ENCODE measurements around the gene CCDC149. TPM values are rescaled to one million over a fixed set of nuclear protein-coding genes. Genes with fewer than 3 reads are reported as not detected.

CCDC149 gene
- total RNA-seq, 1 donor from 2014 or later: 20.6 TPM

DNA sequence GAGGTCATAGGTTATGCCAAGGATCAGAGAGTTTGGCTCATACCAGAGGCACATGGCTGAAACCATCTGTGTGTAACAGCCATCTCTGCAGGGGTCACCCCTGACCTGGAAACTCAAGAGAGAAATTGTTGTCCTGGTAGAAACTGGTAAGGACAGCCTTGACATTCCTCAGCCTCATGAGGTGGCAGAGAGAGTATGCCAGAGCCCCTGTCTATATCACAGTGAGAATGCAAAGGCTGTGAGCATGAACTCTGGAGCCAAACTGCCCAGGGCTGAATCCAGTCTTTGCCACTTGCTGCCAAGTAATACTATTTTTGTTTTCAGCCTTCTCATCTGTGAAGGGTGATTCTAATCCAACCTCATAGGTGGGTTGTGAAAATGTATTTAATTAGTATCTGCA lies 37.1 kb upstream of the CCDC149 start:
- no peak for TF ChIP-seq CTCF (IDR thresholded peaks at IDR 0.05)

DNA sequence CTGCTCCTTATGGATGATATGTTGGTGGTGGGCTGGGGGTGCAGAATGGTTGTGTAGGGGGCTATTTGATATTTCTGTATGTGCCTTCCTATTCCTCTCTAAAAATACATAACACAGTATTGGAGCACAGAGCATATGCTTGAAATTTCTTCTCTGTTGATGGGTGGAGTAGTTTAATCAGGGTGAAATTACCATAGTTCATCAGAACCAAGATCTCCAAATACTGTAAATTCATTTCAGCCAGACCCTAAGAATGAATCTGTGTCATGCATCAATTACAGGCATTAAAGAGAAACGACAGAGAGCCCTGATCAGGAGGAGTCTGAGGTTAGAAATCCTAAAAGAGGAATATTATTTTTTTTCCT lies 25.1 kb upstream of the CCDC149 start:
- H3K4me1 Mint-ChIP-seq (ENCODE audit: unreplicated experiment): no peaks in the 10 kb centered on the region
- no peak for TF ChIP-seq CTCF (IDR thresholded peaks at IDR 0.05)
- H3K36me3 Mint-ChIP-seq (ENCODE audit: unreplicated experiment): no peaks in the 10 kb centered on the region
- no peak for DNase-seq (ENCODE audit: extremely low spot score, unreplicated experiment)
- no peak overlapping the region for H3K27ac Mint-ChIP-seq (ENCODE audit: unreplicated experiment)
- H3K4me3 Mint-ChIP-seq (ENCODE audit: unreplicated experiment): no peak overlapping the region
- H3K9me3 Mint-ChIP-seq (ENCODE audit: unreplicated experiment): peaks cover 20% of the 10 kb centered on the region
- H3K27me3 Mint-ChIP-seq (ENCODE audit: unreplicated experiment): peaks cover 3% of the 10 kb centered on the region

More for the DNA sequence above, 37.1 kb upstream of the CCDC149 start:
- Mint-ChIP-seq H3K4me1 (ENCODE audit: unreplicated experiment) (no peaks in the 10 kb centered on the region), H3K9me3 (ENCODE audit: unreplicated experiment) (peaks cover 5% of the 10 kb centered on the region), H3K27me3 (ENCODE audit: unreplicated experiment) (peaks cover 12% of the 10 kb centered on the region), H3K4me3 (ENCODE audit: unreplicated experiment) (no peak overlapping the region), H3K27ac (ENCODE audit: unreplicated experiment) (no peak overlapping the region), H3K36me3 (ENCODE audit: unreplicated experiment) (no peaks in the 10 kb centered on the region)
- no peak for DNase-seq (ENCODE audit: extremely low spot score, unreplicated experiment)

- Mint-ChIP-seq H3K27me3 (ENCODE audit: unreplicated experiment) (peaks cover 3% of the 10 kb centered on the region), H3K4me1 (ENCODE audit: unreplicated experiment) (peaks cover 4% of the 10 kb centered on the region), H3K27ac (ENCODE audit: unreplicated experiment) (no peak overlapping the region), H3K36me3 (ENCODE audit: unreplicated experiment) (no peaks in the 10 kb centered on the region), H3K4me3 (ENCODE audit: unreplicated experiment) (no peak overlapping the region), H3K9me3 (ENCODE audit: unreplicated experiment) (peaks cover 20% of the 10 kb centered on the region)
- no peak for TF ChIP-seq CTCF (IDR thresholded peaks at IDR 0.05)
- no peak for DNase-seq (ENCODE audit: extremely low spot score, unreplicated experiment)
Measured at GRCh38 chr4:24937176-24937916, 24.5 kb upstream of the CCDC149 start.

DNA sequence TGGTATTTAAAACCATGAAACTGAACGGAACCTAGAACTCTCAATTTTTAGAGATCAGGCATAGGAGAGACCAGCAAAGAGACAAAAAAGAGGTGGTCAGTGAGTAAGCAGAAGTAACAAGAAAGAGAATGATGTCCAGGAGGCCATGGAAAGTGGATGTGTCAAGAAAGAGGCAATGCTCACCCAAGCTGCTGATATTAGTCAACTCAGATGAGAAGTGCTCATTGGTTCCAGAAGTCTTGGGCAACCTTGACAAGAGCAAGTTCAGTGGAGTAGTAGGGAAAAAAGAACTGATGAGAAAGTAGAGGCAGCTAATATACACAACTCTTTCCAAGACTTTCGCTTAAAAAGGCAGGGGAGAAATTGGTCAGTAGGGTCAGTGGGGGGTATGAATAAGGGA lies 23.0 kb upstream of the CCDC149 start:
- Mint-ChIP-seq H3K4me3 (ENCODE audit: unreplicated experiment) (no peak overlapping the region), H3K27me3 (ENCODE audit: unreplicated experiment) (peaks cover 3% of the 10 kb centered on the region), H3K9me3 (ENCODE audit: unreplicated experiment) (peaks cover 20% of the 10 kb centered on the region), H3K4me1 (ENCODE audit: unreplicated experiment) (peaks cover 6% of the 10 kb centered on the region), H3K27ac (ENCODE audit: unreplicated experiment) (no peak overlapping the region), H3K36me3 (ENCODE audit: unreplicated experiment) (no peaks in the 10 kb centered on the region)
- no peak for DNase-seq (ENCODE audit: extremely low spot score, unreplicated experiment)
- no peak for TF ChIP-seq CTCF (IDR thresholded peaks at IDR 0.05)

DNA sequence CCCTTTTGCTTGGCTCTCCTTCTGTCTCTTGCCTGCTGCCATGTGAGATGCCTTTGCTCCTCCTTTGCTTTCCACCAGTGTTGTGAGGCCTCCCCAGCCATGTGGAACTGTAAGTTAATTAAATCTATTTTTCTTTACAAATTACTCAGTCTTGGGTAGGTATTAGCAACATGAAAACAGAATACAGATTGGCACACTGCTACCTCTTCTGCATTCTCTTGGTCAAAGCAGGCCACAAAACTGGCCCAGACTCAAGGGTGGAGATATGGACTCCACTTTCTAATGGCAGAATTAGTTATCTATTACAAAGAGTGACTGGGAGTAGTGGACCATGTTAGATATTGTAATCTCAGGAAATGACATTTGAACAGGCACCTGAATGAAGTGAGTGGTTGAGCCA lies 21.5 kb upstream of the CCDC149 start:
- peaks cover 13% of the 10 kb centered on the region for H3K9me3 Mint-ChIP-seq (ENCODE audit: unreplicated experiment)
- DNase-seq (ENCODE audit: extremely low spot score, unreplicated experiment): no peak
- H3K4me1 Mint-ChIP-seq (ENCODE audit: unreplicated experiment): peaks cover 6% of the 10 kb centered on the region
- no peak overlapping the region for H3K4me3 Mint-ChIP-seq (ENCODE audit: unreplicated experiment)
- TF ChIP-seq CTCF (IDR thresholded peaks at IDR 0.05): no peak
- H3K36me3 Mint-ChIP-seq (ENCODE audit: unreplicated experiment): no peaks in the 10 kb centered on the region
- H3K27me3 Mint-ChIP-seq (ENCODE audit: unreplicated experiment): peaks cover 11% of the 10 kb centered on the region
- H3K27ac Mint-ChIP-seq (ENCODE audit: unreplicated experiment): no peak overlapping the region

All from osteocyte (in vitro differentiated cells).